H1 (cell line): Measurements from ENCODE around the gene SPRR4. TPM values are rescaled to one million over a fixed set of nuclear protein-coding genes. Genes with fewer than 3 reads are reported as not detected.
A peak's percentile ranks its signal among the peaks of the same experiment; 100 is the strongest.

Experiments
- CTCF ChIA-PET: fragments of 300-600 bp; sonication (Branson Sonifier 250); formaldehyde crosslinking; loops from one replicate; lab custom pipeline; 2021; ENCODE audit not compliant: partially characterized antibody; lab: Charles Lee
- POLR2A ChIA-PET: fragments of 300-600 bp; sonication (Branson Sonifier 250); formaldehyde crosslinking; loops from one replicate; lab custom pipeline; 2021; ENCODE audit warnings: inconsistent platforms; ENCODE audit not compliant: partially characterized antibody; lab: Charles Lee
- DNase-seq, 2 experiments: peaks; one replicate each; pipeline versions ENCODE4 v3.0.0 to v3.0.0-alpha.2; 2010 to 2022; ENCODE audit warnings: low spot score in 2 of 2, low read depth in 1 of 2, mixed read lengths in 1 of 2
- FAIRE-seq: peaks from 2 replicates; lab custom pipeline; 2011; peaks lifted over from hg19 to GRCh38; lab: Jason Lieb, UNC
- H2AFZ ChIP-seq: 2 replicates; pipeline ENCODE4 v1.8.1; 2012; ENCODE audit warnings: low read length, inconsistent platforms
- H2AK5ac ChIP-seq: 2 replicates; pipeline ENCODE4 v1.6.1; 2013; ENCODE audit warnings: low read depth, low read length
- H2BK120ac ChIP-seq: replicated peaks from 2 replicates; pipeline ENCODE3; 2013; ENCODE audit warnings: low read depth, low read length, inconsistent platforms
- H2BK12ac ChIP-seq: 2 replicates; pipeline ENCODE4 v1.6.1; 2013; ENCODE audit warnings: low read depth, low read length
- H2BK15ac ChIP-seq: 2 replicates; pipeline ENCODE4 v1.6.1; 2013; ENCODE audit warnings: low read length
- H2BK20ac ChIP-seq: 2 replicates; pipeline ENCODE4 v1.6.1; 2013; ENCODE audit warnings: low read length
- H2BK5ac ChIP-seq: 2 replicates; pipeline ENCODE4 v1.6.1; 2013; ENCODE audit warnings: low read depth, low read length
- H3K14ac ChIP-seq: 2 replicates; pipeline ENCODE4 v1.6.1; 2013; ENCODE audit warnings: inconsistent platforms; ENCODE audit not compliant: insufficient read length
- H3K18ac ChIP-seq: 2 replicates; pipeline ENCODE4 v1.6.1; 2013; ENCODE audit warnings: low read length; ENCODE audit errors: extremely low read depth
- H3K23ac ChIP-seq: 2 replicates; pipeline ENCODE4 v1.6.1; 2013; ENCODE audit warnings: inconsistent platforms; ENCODE audit not compliant: insufficient read length
- H3K23me2 ChIP-seq: 2 replicates; pipeline ENCODE4 v1.6.1; 2013; ENCODE audit warnings: low read depth, low read length
- H3K27ac ChIP-seq: 2 replicates; pipeline ENCODE4 v1.6.1; 2011; ENCODE audit warnings: low read depth, low read length, inconsistent platforms
- H3K27me3 ChIP-seq, 4 experiments: replicated peaks in 1 of 4; 1 replicate in 1 of 4; 2 replicates in 3 of 4; pipeline versions ENCODE4 v1.6.1 to v1.8.1; 2011 to 2013; ENCODE audit warnings: low read length in 3 of 4, mild to moderate bottlenecking in 3 of 4, inconsistent platforms in 2 of 4, mixed read lengths in 2 of 4, moderate library complexity in 1 of 4; ENCODE audit not compliant: control insufficient read depth in 3 of 4, insufficient read depth in 3 of 4; ENCODE audit errors: extremely low read depth in 1 of 4
- H3K36me3 ChIP-seq, 4 experiments: 2 replicates each; pipeline versions ENCODE4 v1.6.1 to v1.8.1; 2011 to 2013; ENCODE audit warnings: mild to moderate bottlenecking in 4 of 4, low read length in 3 of 4, moderate library complexity in 2 of 4, control low read depth in 1 of 4, inconsistent platforms in 1 of 4; ENCODE audit not compliant: insufficient read depth in 4 of 4, control insufficient read depth in 2 of 4
- H3K4ac ChIP-seq: replicated peaks from 2 replicates; pipeline ENCODE3; 2013; ENCODE audit warnings: low read length, low read depth, mixed read lengths, inconsistent platforms; ENCODE audit not compliant: insufficient read length
- H3K4me1 ChIP-seq, 4 experiments: replicated peaks in 1 of 4; 1 replicate in 1 of 4; 2 replicates in 3 of 4; pipeline versions ENCODE4 v1.6.1 to v1.8.1; 2011 to 2013; ENCODE audit warnings: low read length in 3 of 4, inconsistent platforms in 2 of 4, mixed read lengths in 1 of 4; ENCODE audit not compliant: insufficient read depth in 4 of 4, control insufficient read depth in 3 of 4
- H3K4me2 ChIP-seq, 2 experiments: 2 replicates each; pipeline versions ENCODE4 v1.6.1 to v1.8.1; 2011 to 2013; ENCODE audit warnings: low read depth in 2 of 2, low read length in 2 of 2, control low read depth in 1 of 2, inconsistent platforms in 1 of 2, mild to moderate bottlenecking in 1 of 2; ENCODE audit not compliant: insufficient read depth in 1 of 2
- H3K4me3 ChIP-seq, 4 experiments: fragments of 200-600, 300-600 bp in 1 of 4; sonication (generic), shearing (Covaris generic), sonication (Bioruptor Twin) in 1 of 4; 2 replicates each; pipeline versions ENCODE4 v1.5.1 to v1.8.1; 2011 to 2016; ENCODE audit warnings: low read length in 4 of 4, low read depth in 3 of 4, control low read depth in 2 of 4, inconsistent platforms in 2 of 4, mild to moderate bottlenecking in 2 of 4, mixed read lengths in 1 of 4, moderate library complexity in 1 of 4; ENCODE audit not compliant: insufficient read depth in 2 of 4; ENCODE audit errors: extremely low read depth in 1 of 4
- H3K56ac ChIP-seq: replicated peaks from 2 replicates; pipeline ENCODE3; 2013; ENCODE audit warnings: low read depth, mild to moderate bottlenecking, mixed read lengths, low read length, inconsistent platforms; ENCODE audit not compliant: insufficient read length
- H3K79me1 ChIP-seq: 2 replicates; pipeline ENCODE4 v1.6.1; 2013; ENCODE audit warnings: low read depth, low read length, control low read depth
- H3K79me2 ChIP-seq, 2 experiments: 2 replicates each; pipeline versions ENCODE4 v1.6.1 to v1.8.1; 2012 to 2013; ENCODE audit warnings: low read length in 2 of 2, mild to moderate bottlenecking in 2 of 2, inconsistent platforms in 1 of 2; ENCODE audit not compliant: insufficient read depth in 2 of 2, control insufficient read depth in 1 of 2
- H3K9ac ChIP-seq, 4 experiments: replicated peaks in 1 of 4; 1 replicate in 1 of 4; 2 replicates in 3 of 4; pipeline versions ENCODE4 v1.6.1 to v1.8.1; 2011 to 2013; ENCODE audit warnings: low read depth in 3 of 4, low read length in 3 of 4, control low read depth in 2 of 4, mild to moderate bottlenecking in 2 of 4, moderate library complexity in 2 of 4, inconsistent platforms in 1 of 4; ENCODE audit errors: extremely low read depth in 1 of 4
- H3K9me3 ChIP-seq, 2 experiments: 2 replicates each; pipeline versions ENCODE4 v1.6.1 to v1.8.1; 2012 to 2013; ENCODE audit warnings: mild to moderate bottlenecking in 2 of 2, moderate library complexity in 2 of 2, control low read depth in 1 of 2, inconsistent platforms in 1 of 2, low read depth in 1 of 2, low read length in 1 of 2, mixed read lengths in 1 of 2; ENCODE audit not compliant: insufficient read depth in 2 of 2
- H4K20me1 ChIP-seq, 2 experiments: replicated peaks in 1 of 2; 2 replicates each; pipeline versions ENCODE3 to v1.8.1; 2011 to 2013; ENCODE audit warnings: inconsistent platforms in 2 of 2, low read length in 2 of 2, mild to moderate bottlenecking in 1 of 2; ENCODE audit not compliant: insufficient read depth in 2 of 2, control insufficient read depth in 1 of 2
- H4K5ac ChIP-seq: 2 replicates; pipeline ENCODE4 v1.6.1; 2013; ENCODE audit warnings: low read length, low read depth, mixed read lengths, inconsistent platforms; ENCODE audit not compliant: insufficient read length
- H4K8ac ChIP-seq: 2 replicates; pipeline ENCODE4 v1.8.0; 2013; ENCODE audit warnings: mild to moderate bottlenecking, moderate library complexity, low read length, inconsistent platforms; ENCODE audit not compliant: insufficient read depth; ENCODE audit errors: extremely low read depth
- H4K91ac ChIP-seq: replicated peaks from 2 replicates; pipeline ENCODE3; 2013; ENCODE audit warnings: low read length, mixed read lengths, inconsistent platforms; ENCODE audit not compliant: insufficient read length
- BCL11A ChIP-seq, 2 experiments: IDR thresholded peaks; one replicate each; pipeline ENCODE4 v1.6.1; 2011; ENCODE audit warnings: low read depth in 2 of 2, low read length in 2 of 2, mild to moderate bottlenecking in 2 of 2
- GABPA ChIP-seq: IDR thresholded peaks from 2 replicates; pipeline ENCODE4 v1.6.1; 2011; ENCODE audit warnings: mild to moderate bottlenecking, low read length, moderate library complexity, borderline replicate concordance; ENCODE audit not compliant: insufficient read depth
- GTF2F1 ChIP-seq: IDR thresholded peaks from 2 replicates; pipeline ENCODE4 v1.6.1; 2012; ENCODE audit warnings: low read depth, low read length, improper control_type of control experiment, borderline replicate concordance
- KDM1A ChIP-seq: fragments of 200-600, 300-600 bp; sonication (generic); IDR thresholded peaks from 2 replicates; pipeline ENCODE4 v1.7.1; 2016; ENCODE audit warnings: mild to moderate bottlenecking, low read length, borderline replicate concordance
- MAFK ChIP-seq: IDR thresholded peaks from 2 replicates; pipeline ENCODE4 v1.6.1; 2012; ENCODE audit warnings: low read depth, mild to moderate bottlenecking, improper control_type of control experiment, low read length
- POLR2A ChIP-seq, 2 experiments: IDR thresholded peaks; 1 replicate in 1 of 2; 2 replicates in 1 of 2; pipeline ENCODE4 v1.6.1; 2011; ENCODE audit warnings: low read depth in 2 of 2, low read length in 2 of 2, mild to moderate bottlenecking in 2 of 2; ENCODE audit errors: control extremely low read depth in 1 of 2
- POU5F1 ChIP-seq: IDR thresholded peaks from 2 replicates; pipeline ENCODE4 v1.6.1; 2011; ENCODE audit warnings: low read depth, mild to moderate bottlenecking, low read length, moderate library complexity
- SAP30 ChIP-seq: fragments of 300-600 bp; sonication (generic); IDR thresholded peaks from 2 replicates; pipeline ENCODE4 v1.7.1; 2012; ENCODE audit warnings: low read length, moderate library complexity, mild to moderate bottlenecking, inconsistent platforms; ENCODE audit not compliant: insufficient read depth, insufficient replicate concordance
- SP4 ChIP-seq: IDR thresholded peaks from 2 replicates; pipeline ENCODE4 v1.6.1; 2012; ENCODE audit warnings: low read length, inconsistent platforms
- SRF ChIP-seq: IDR thresholded peaks from 2 replicates; pipeline ENCODE4 v1.6.1; 2011; ENCODE audit warnings: mild to moderate bottlenecking, low read depth, low read length, moderate library complexity
- TCF12 ChIP-seq: IDR thresholded peaks from 2 replicates; pipeline ENCODE4 v1.6.1; 2011; ENCODE audit warnings: low read depth, mild to moderate bottlenecking, low read length
- WGBS, 2 experiments: shearing (Covaris generic) in 1 of 2; methylation state at CpG; one replicate each; pipeline versions ENCODE4 v1.1.6 to v1.1.7; 2013 to 2015; ENCODE audit warnings: low lambda C conversion rate in 2 of 2, mixed read lengths in 2 of 2, inconsistent platforms in 1 of 2, low coverage in 1 of 2, missing lambda C conversion rate in 1 of 2; ENCODE audit not compliant: insufficient replicate concordance in 2 of 2, insufficient coverage in 1 of 2, insufficient read length in 1 of 2; ENCODE audit errors: extremely low coverage in 1 of 2, missing lambda C conversion rate in 1 of 2; 5-methylcytosine and 5-hydroxymethylcytosine counted together
- polyA plus RNA-seq, 7 experiments: library from polyadenylated mRNA; depleted of rRNA in 3 of 7; stranded (reverse) in 5 of 7; unstranded in 2 of 7; fragments of >200 nt in 5 of 7; fragments of 200-250 nt in 2 of 7; gene quantifications; 1 replicate in 5 of 7; 2 replicates in 1 of 7; 4 replicates in 1 of 7; pipeline versions ENCODE4 v1.2.1 to v1.2.3, GENCODE V29; 2011 to 2013; ENCODE audit warnings: missing spikeins in 2 of 7, mixed read lengths in 2 of 7
- total RNA-seq: library from RNA; stranded (reverse); fragmentation: NEBNext Ultra II Directional; extraction: Animal tissue kit (Norgen Biotek cat#: 25700); gene quantifications from 2 replicates; pipeline ENCODE4 v1.2.1, GENCODE V29; 2021
- TF ChIP-seq, protein P1 (sequence below), 3 experiments: IDR thresholded peaks; 1 replicate in 2 of 3; 2 replicates in 1 of 3; pipeline versions ENCODE4 v1.5.1 to v1.6.1; 2011; ENCODE audit warnings: low read length in 3 of 3, mild to moderate bottlenecking in 3 of 3, inconsistent platforms in 2 of 3, low read depth in 1 of 3, moderate library complexity in 1 of 3; ENCODE audit not compliant: insufficient read depth in 1 of 3; ENCODE audit errors: control extremely low read depth in 1 of 3

SPRR4 gene
- total and polyA plus RNA-seq, 2 of the 8 experiments (the other 6 are each of a cell fraction or from before 2014, with no cell fraction given), result not detected

DNA sequence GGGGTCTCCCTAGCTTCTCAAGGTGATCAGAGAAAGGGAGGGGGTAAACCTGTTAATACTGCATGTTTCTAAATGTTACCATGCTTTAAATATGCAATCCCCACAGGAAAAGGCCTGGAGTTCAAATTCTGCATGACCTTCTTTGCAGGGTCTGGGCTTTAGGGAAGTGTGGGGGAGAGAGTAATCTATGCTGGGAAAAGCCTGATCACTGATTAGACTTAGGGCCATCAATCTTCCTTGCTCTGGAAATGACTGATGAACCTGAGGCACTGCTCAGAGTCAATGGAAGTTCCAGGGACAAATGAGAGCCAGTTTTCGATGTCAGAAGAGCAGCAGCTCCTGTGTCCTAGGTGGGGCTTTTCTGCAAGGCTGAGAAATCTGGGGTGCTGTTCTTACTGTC lies 10.2 kb downstream of the SPRR4 start:
- no peaks in the 10 kb centered on the region for H4K20me1 ChIP-seq
- no peaks in the 10 kb centered on the region for H3K36me3 ChIP-seq
- no peak overlapping the region for H4K8ac ChIP-seq
- ChIA-PET CTCF (interaction anchor here (0.9 to 1.0 kb wide), 3 partner anchors 74 to 229 kb away, joined by 3 to 4 read pairs (median 3); no protein-coding TSS in a partner anchor), POLR2A (interaction anchor here (1.1 kb wide), 1 partner anchor 11 kb away, joined by 3 read pairs; no protein-coding TSS in a partner anchor)
- FAIRE-seq (no peak), DNase-seq (peak in 1 of 2 experiments; percentile 14)
- H3K23ac ChIP-seq, result no peak overlapping the region
- no peak overlapping the region for H3K14ac ChIP-seq
- 100% methylated on average over 1 of the region's 1 CpG; no CpG with 5 or more reads in 1 of the 2 experiments for WGBS, 2 experiments
- no peaks in the 10 kb centered on the region; a peak in 1 of 7 replicates for H3K27me3 ChIP-seq
- no peaks in the 10 kb centered on the region; the same call in 1 of the 2 replicates for H3K23me2 ChIP-seq
- H3K18ac ChIP-seq, result no peak overlapping the region
- no peak overlapping the region for H3K56ac ChIP-seq
- no peak overlapping the region for H4K91ac ChIP-seq
- H3K27ac ChIP-seq, result no peak overlapping the region
- no peaks in the 10 kb centered on the region for H3K79me2 ChIP-seq
- no peak overlapping the region for H2BK20ac ChIP-seq
- no peak overlapping the region for H2BK15ac ChIP-seq
- no peak overlapping the region for H2BK120ac ChIP-seq
- H3K4me2 ChIP-seq, result no peak overlapping the region
- H3K79me1 ChIP-seq, result no peaks in the 10 kb centered on the region
- no peak overlapping the region for H2BK5ac ChIP-seq
- no peak overlapping the region for H2AFZ ChIP-seq
- H3K4me3 ChIP-seq, result no peak overlapping the region
- H2AK5ac ChIP-seq, result no peak overlapping the region
- H3K9ac ChIP-seq, result no peak overlapping the region
- no peaks in the 10 kb centered on the region for H3K4me1 ChIP-seq
- H2BK12ac ChIP-seq, result no peak overlapping the region
- H4K5ac ChIP-seq, result no peak overlapping the region
- H3K4ac ChIP-seq, result no peak overlapping the region
- no peaks in the 10 kb centered on the region; a peak in 1 of 4 replicates for H3K9me3 ChIP-seq
- TF ChIP-seq SRF (no peak), GABPA (no peak), BCL11A (IDR thresholded peaks at IDR 0.05; ENCODE audit: low read depth in 2 of 2, low read length in 2 of 2) (no peak), POLR2A (IDR thresholded peaks at IDR 0.05; ENCODE audit: control extremely low read depth in 1 of 2, low read depth in 2 of 2, low read length in 2 of 2) (no peak), MAFK (no peak), GTF2F1 (no peak), SAP30 (no peak), KDM1A (no peak), SP4 (no peak), TCF12 (no peak), POU5F1 (no peak)
- TF ChIP-seq, protein P1, sequence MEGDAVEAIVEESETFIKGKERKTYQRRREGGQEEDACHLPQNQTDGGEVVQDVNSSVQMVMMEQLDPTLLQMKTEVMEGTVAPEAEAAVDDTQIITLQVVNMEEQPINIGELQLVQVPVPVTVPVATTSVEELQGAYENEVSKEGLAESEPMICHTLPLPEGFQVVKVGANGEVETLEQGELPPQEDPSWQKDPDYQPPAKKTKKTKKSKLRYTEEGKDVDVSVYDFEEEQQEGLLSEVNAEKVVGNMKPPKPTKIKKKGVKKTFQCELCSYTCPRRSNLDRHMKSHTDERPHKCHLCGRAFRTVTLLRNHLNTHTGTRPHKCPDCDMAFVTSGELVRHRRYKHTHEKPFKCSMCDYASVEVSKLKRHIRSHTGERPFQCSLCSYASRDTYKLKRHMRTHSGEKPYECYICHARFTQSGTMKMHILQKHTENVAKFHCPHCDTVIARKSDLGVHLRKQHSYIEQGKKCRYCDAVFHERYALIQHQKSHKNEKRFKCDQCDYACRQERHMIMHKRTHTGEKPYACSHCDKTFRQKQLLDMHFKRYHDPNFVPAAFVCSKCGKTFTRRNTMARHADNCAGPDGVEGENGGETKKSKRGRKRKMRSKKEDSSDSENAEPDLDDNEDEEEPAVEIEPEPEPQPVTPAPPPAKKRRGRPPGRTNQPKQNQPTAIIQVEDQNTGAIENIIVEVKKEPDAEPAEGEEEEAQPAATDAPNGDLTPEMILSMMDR (IDR thresholded peaks at IDR 0.05; ENCODE audit: control extremely low read depth in 1 of 3, insufficient read depth in 1 of 3, low read depth in 1 of 3, low read length in 3 of 3), result no peak
